GM13977 (cell line): ENCODE results near the gene STK24.

Experiments used
- DNase-seq: peaks from one replicate; pipeline ENCODE4 v3.0.0; 2012; ENCODE audit warnings: low spot score
- in situ Hi-C: fragments of 300-500 bp; cut with MboI; formaldehyde crosslinking; loops from one replicate; pipeline ENCODE4 v1.12.0; 2022; ENCODE audit warnings: low sequenced_read_pairs, low pct_unique_long_range_greater_than_20kb, mixed read lengths, inconsistent platforms; ENCODE audit not compliant: unreplicated experiment
- TF ChIP-seq, protein P1 (sequence below): IDR thresholded peaks from 2 replicates; pipeline ENCODE4 v1.5.1; 2012; ENCODE audit warnings: mild to moderate bottlenecking, control low read depth; ENCODE audit not compliant: insufficient read depth; ENCODE audit errors: extremely low read depth, missing control alignments

STK24 gene

DNA sequence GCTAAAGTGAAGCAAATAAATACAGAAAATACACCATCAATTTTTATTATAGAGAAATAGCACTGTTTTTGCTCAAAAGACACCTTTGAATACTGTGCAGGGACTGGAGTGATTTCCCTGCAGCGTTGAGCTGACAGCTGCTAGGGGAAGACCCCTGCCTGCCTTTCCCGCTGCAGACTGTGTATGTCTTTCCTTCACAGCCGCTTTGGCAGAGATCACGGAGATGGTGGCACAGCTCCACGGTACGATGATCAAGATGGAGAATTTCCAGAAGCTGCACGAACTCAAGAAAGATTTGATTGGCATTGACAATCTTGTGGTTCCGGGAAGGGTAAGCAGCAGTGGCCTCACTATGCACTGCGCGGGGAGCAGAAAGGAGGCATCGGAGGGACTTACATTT lies 141.5 kb downstream of the STK24 start:
- in situ Hi-C loops: no loop called here
- TF ChIP-seq, protein P1, sequence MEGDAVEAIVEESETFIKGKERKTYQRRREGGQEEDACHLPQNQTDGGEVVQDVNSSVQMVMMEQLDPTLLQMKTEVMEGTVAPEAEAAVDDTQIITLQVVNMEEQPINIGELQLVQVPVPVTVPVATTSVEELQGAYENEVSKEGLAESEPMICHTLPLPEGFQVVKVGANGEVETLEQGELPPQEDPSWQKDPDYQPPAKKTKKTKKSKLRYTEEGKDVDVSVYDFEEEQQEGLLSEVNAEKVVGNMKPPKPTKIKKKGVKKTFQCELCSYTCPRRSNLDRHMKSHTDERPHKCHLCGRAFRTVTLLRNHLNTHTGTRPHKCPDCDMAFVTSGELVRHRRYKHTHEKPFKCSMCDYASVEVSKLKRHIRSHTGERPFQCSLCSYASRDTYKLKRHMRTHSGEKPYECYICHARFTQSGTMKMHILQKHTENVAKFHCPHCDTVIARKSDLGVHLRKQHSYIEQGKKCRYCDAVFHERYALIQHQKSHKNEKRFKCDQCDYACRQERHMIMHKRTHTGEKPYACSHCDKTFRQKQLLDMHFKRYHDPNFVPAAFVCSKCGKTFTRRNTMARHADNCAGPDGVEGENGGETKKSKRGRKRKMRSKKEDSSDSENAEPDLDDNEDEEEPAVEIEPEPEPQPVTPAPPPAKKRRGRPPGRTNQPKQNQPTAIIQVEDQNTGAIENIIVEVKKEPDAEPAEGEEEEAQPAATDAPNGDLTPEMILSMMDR: no peak

DNA sequence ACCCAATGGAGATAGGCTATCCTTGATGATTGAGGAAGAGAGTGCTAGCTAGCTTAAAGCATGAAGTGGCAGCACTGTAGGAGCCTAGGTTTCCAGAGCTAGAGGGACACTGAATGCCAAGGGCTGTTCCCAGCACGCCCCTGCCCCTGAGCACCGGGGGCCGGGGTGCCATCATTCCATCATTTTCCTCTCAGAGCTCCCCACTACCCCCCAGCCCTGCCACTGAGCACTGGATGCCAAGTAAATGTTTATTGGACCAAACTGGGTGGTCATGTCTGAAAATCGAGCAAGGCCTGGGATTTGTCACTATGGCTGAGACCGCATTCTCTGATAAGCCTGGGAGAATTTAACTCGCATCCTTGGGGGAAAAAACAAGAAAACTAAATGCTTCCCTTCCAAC lies 142.8 kb downstream of the STK24 start:
- DNase-seq: no peak
- in situ Hi-C loops: no loop called here
- TF ChIP-seq, protein P1: no peak

More for the DNA sequence above, 141.5 kb downstream of the STK24 start:
- no peak for DNase-seq

DNA sequence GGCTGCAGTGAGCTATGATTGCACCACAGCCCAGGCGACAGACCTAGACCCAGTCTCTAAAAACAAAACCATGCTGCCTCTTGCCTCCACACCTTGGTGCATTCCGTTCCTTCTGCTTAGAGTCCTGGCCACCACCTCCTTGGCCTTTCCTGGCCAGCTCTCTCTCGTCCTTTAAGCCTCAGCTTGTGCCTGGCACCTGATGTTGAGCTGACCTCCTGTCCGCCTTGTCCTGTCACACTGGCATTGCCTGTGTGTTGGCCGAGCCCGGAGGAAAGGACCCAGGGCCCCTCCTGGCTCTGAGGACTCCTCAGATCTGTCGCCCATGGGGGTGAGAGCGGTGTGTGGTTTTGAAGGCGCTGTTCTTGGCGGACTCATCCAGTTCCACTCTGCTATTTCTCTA lies 143.3 kb downstream of the STK24 start:
- DNase-seq: no peak
- TF ChIP-seq, protein P1: no peak
- in situ Hi-C loops: no loop called here

DNA sequence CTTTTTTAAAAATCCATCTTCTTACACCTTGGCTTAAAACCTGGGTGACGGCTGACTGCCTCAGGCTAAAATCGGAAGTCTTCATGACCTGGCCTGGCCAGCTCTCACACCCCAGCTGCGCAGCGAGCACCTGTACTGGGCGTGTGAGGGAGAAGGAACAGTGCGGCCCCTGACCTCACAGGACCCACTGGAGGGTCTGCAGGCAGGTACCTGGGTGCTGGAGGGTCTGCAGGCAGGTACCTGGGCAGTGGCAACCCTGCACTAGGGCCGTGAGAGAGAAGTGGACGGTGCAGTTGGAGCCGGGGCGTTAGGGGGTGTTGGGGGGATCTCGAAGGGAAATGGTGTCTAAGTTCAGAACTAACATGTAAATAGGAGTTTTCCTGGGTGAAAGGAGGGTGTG lies 144.3 kb downstream of the STK24 start:
- TF ChIP-seq, protein P1: no peak
- DNase-seq: no peak
- in situ Hi-C loops: no loop called here

DNA sequence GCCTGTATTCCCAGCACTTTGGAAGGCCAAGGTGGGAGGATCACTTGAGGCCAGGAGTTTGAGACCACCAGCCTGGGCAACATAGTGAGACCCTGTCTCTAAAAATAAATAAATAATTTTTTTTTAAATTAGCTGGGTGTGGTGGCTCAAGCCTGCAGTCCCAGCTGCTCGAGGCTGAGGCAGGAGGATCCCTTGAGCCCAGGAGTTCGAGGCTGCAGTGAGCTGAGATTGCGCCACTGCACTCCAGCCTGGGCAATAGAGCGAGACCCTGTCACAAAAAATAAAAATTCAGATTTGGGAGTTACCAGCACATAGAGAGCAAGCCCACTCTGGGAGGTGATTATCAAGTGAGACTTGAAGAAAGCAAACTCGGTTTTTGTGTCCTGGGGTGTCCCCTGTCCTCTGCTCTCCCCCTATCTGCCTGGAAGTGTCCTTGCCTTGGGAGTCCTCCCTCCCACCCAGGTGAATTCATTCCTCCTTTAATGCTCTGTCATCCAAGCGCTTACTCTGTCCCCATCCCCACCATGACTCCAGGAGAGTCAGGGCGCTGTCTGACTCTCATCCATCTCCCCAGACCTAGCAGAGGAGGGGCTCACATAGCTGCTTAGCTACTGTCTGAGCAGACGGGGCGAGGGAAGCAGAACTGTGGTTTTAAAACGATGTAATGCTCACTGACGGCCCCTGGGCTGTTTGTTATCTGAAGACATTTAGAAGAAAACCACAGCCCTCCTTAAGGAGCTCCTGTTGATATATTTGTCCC lies 146.8 kb downstream of the STK24 start:
- in situ Hi-C loops: no loop called here

DNA sequence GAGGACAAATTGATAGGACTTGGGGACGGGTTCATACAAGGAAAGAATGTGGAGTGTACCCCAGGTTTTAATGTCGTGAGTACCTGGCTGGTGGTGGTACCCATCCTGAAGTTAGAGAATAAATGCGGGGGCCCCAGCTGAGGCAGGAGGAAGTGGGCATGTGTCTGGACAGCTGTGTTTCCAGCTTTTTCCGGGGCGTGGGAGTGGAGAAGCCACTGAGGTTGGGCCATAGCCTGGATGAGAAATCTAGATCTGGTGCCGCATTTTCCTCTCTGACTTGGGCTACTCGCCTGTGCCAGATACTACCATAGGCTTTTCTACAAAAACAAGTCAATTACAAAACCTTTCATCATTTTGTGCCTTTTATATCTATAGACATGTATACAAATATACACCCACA lies 147.4 kb downstream of the STK24 start:
- in situ Hi-C loops: no loop called here
- TF ChIP-seq, protein P1: no peak
- no peak for DNase-seq

More for the DNA sequence above, 146.8 kb downstream of the STK24 start:
- no peak for DNase-seq
- TF ChIP-seq, protein P1: no peak
